ENCODE measurements around the gene TSC2.
A peak's percentile ranks its signal among the peaks of the same experiment; 100 is the strongest.

TSC2 gene

GRCh38 chr16:2044541-2044940 is 3.2 kb upstream of the TSC2 start:
- DNase-seq = no peak

- no peak for DNase-seq
Observed at GRCh38 chr16:2045965-2046892, 1.6 kb upstream of the TSC2 start.

DNA sequence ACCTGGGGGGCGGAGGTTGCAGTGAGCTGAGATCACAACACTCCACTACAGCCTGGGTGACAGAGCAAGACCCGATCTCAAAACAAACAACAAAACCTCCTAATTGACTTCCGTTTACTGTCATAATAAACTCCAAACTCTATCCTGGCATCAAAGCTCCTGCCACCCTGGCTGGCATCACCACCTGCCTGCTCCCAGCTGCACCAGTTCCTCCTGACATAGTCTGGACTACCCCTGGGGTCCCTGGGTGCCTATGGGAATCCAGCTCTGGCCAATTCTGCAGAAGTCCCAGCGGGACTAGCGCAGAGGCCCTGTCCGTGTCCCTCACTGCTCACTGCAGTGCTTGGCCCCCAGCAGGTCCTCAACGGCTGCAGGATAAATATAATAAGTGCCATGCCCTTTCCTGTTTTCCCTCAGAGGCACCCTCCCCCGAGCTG is 874 bp upstream of the TSC2 start:
- DNase-seq = no peak

DNA sequence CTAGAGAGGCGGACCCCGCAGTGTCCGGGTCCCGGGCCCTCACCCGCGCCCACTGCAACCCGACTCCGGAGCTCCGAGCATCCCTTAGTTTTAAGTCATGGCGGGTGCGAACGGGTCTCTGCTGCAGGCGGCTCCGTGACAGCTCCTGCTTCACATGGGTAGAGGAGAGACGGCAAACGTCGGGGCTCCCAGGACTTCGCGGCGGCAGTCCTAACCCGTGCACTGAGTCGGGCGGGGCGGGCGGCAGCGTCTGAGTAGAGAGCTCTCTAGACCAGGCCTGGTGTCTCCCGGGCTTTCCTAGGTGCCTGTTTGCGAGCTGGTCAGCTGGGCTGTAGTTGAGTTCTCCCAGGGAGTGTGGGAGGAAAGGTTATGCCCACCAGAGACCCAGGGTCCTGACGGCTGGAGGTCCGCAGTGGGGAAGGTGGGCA is 345 bp downstream of the TSC2 start:
- DNase-seq = no peak

DNA sequence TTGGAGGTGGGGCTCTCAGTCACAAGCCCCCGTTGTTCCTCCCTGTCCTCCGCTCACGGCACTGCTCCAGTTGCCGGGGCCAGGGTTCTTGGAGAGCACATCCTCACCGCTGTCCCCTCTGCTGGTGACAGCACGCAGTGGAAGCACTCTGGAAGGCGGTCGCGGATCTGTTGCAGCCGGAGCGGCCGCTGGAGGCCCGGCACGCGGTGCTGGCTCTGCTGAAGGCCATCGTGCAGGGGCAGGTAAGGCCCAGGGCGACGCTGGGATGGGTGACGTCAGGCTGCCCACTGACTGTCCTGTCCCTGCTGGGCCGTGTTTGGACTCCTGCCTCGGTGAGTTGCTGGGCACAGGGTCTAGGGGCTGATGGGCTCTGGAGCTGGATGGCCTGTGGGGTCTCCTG is 5.4 kb downstream of the TSC2 start:
- no peak for DNase-seq

DNA sequence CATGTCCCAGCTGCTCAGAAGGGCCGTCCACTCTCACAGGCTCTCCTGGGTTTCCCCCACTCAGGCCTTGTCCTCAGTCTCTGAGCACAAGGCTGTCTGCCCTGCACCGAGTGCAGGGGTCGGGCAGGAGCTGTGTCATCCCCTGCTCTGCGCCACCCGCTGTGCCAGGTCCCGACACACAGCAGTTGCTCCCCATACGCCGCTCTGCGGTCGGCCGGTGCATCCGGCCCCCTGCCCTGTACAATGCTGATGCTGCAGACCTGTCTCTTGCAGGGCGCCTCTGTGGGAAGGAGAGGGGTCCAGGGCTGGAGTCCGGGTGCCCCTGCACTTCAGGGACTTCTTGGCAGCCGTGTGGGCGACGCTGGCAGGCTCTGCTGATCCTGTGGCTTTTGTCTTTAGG is 6.1 kb downstream of the TSC2 start:
- no peak for DNase-seq

DNA sequence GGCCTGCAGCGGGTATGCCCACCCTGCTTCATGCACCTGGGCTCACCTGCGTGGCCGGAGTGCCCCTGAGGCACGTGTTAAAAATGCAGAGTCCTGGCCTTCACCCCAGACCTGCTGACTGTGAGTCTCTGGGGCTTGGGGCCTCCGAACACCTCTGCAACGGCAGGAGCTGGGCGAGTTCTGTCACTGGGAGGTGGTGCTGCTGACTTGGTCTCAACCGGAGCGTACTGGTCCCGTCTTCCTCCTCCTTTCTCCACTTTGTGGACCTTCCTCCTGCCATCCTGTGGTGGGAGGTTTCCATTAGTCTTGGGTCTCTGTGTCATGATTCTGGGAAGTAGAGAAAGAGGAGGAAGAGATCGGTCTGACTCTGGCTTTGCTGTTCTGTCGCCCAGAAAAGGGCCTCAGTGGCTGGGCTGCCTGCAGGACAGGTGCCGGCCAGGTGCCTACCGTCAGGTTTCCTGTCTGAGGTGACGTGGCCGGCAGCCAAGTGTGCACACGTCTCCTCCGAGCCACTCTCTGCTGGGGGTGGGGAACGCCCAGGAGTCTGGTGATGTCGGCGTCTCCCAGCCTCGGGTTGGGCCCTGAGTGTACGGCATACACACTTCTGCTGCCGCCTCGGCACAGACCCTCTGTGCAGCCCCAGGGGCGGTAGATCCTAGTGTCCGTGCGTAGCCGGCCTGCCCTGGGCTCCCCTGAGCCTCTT is 6.9 kb downstream of the TSC2 start:
- peak; percentile 80 for DNase-seq

DNA sequence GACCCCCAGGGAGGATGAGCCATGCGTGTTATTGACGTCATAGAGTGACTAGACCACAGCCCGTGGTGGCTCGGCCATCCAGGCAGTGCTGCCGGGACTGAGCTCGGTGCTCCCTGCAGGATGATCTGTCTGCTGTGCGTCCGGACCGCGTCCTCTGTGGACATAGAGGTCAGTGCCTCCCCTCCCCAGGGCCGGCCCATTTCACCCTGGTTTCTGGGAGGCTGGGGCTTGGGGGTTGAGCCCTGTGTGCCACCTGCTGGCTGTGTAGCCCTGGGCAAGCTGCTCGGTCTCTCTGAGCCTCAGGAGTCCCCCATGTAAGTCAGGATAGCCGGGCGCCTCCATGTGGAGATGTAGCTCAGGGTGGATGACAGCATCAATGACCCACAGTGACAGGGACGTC is 8.3 kb downstream of the TSC2 start:
- DNase-seq = no peak

- peak; percentile 28 for DNase-seq
Observed at GRCh38 chr16:2056681-2057407, 9.1 kb downstream of the TSC2 start.

DNA sequence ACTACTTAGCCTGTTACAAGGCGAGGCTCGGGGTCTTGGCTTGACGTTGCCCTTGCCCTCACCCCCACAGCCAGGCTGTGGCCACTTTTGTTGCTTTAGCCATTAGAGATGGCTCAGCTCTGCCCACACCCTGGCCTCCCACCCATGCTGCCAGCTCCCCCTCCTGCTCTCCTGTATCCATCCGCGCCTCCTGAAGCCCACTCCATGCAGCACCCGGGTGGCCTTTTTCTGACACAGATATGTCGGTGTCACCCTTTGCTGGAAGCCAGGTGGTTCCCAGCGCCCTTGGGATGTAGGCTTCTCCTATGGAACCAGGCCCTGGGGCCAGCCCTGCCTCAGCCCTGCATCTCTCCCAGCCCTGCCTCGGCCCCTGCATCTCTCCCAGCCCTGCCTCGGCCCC is 9.7 kb downstream of the TSC2 start:
- no peak for DNase-seq

DNA sequence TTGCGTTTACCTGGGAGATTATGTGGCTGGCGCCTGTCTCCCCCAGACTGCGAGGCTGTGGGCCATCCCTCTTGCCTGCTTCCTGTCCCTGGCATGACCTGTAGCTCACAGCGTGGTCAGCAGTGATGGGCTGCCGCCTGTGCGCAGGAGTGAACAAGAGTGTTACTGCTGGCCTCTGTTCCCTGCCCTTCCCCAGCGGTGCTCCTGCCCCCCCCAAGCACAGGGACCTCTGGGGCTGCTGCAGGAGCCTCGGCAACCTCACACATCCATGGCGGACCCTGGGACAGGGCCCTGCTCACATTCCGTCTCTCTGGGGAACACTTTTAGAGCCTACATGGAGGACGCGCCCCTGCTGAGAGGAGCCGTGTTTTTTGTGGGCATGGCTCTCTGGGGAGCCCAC is 10.6 kb downstream of the TSC2 start:
- no peak for DNase-seq

DNA sequence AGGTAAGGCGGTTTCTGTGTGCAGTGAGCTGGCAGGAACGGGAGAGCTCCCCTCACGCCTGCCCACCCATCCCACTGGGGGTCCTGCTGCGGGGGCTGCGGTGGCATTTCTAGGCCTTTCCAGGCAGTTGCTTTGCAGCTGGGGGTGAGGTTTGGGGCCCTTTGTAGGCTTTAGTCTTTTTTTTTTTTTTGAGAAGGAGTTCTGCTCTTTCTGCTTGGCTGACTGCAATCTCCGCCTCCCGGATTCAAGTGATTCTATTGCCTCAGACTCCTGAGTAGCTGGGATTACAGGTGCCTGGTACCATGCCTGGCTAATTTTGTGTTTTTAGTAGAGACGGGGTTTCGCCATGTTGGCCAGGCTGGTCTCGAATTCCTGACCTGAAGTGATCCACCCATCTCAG is 11.1 kb downstream of the TSC2 start:
- no peak for DNase-seq

GRCh38 chr16:2060346-2060745 is 12.6 kb downstream of the TSC2 start:
- DNase-seq = no peak

- no peak for DNase-seq
Observed at GRCh38 chr16:2061023-2061422, 13.2 kb downstream of the TSC2 start.

DNA sequence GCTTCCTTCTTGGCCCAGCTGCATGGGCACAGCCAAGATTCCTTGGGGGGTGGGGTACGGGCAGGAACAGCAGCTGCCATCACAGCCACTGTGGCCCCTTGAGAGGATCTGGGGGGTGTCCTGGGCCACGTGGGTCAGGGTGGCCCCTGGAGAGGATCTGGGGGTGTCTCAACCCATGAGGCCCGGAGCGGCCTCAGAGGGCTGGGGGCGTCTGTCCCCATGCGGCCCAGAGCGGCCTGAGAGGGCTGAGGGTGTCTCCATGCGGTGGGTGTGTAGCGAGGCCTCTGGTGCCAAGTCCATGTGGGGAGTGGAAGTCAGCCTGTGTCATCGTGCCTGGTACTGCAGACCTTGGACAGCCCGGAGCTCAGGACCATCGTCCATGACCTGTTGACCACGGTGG is 13.7 kb downstream of the TSC2 start:
- DNase-seq = no peak

DNA sequence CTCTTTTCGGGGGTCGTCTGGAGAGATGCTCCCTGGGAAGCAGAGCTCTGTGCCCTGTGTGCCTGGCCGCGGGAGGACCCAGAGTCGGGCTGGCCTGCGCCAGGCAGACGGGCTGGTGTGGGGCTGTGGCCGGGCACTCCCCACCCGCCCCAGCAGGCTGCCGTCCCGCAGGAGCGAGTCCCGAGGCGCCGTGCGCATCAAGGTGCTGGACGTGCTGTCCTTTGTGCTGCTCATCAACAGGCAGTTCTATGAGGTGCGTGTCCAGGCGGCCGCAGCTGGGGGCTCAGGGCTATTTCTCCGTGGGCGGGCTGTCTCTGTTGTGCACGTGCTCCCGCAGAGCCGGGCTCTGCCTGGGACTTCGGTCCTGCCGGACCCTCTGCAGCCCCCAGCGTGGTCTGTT is 15.0 kb downstream of the TSC2 start:
- no peak for DNase-seq

- DNase-seq = no peak
Observed at GRCh38 chr16:2063861-2064260, 16.1 kb downstream of the TSC2 start.

DNA sequence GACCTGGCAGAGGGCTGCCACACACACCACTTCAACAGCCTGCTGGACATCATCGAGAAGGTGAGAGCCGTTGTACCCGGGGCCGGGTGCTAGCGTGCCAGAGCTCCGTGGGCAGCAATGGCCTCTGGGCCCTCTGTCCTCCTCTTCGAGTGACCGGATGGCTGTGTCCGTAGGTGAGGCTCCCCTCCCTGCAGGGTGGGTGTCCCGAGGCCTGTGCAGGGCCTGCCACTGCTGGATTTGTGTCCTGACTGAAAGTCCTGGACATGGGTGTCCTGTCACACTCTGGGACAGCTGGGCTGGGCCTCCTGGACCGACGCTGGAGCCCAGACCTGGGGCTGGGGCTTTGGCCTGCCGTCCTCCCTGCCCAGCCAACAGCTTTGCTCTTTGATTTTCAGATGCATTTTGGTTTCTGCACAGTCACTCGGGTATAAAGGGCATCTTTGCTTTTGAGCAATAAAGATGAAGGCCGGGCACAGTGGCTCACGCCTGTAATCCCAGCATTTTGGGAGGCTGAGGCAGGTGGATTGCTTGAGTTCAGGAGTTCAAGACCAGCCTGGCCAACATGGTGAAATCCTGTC is 16.7 kb downstream of the TSC2 start:
- DNase-seq = no peak

DNA sequence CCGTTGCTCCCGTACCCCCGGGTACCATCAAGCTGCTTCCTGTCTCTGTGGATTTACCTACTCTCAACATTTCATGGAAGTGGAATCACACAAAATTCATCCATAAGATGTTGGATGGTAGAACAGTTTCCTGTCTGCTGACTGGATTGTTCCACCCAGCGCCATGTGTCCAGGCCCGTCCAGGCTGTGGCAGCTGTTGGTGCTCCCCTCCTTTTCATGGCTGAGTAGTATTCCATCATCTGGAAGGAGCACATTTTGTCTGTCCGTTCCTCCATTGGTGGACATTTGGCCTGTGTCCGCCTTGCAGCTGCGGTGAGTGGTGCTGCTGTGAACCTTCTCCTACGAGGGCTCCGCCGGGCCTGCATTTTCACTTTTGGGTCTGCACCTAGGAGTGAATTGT is 18.4 kb downstream of the TSC2 start:
- no peak for DNase-seq

DNA sequence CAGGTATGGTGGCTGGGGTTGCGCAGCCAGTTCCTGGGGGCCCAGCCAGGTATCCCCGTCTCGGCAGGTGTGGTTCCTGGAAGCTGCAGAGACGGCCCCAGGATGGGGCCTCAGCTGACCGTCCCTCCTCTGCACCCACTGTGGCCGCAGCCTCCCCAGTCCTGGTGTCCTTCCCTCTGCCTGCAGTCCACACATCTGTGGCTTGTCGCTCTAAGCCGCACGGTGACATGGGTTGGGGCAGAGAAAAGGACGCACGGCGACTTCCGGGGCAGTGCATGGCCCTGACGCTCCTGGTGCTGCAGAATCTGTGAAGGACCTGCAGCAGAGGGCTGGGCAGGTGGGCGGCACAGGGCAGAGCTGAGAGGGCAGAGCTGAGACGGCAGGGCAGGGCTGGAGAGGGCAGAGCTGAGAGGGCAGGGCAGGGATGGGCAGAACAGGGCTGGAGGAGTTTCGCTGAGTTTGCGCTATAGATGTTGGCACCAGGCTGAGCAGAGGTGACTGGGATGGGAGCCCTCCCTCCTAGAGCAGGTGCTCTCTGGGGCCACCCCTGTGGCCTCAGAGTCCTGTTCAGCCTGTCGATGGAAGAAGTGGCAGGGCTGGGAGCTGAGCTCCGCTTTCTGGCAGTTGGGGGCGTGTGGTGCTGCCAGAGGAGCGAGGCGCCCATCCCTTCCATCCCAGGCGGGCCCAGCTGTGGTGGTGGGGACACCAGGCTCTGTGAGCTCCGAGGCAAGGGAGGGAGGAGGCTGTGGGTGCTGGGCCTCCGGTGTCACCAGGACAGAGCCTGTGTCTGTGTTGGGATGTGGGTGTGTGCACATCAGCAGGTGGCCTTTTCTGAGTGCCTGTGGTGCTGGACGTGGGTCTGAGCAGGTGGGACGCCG is 23.0 kb downstream of the TSC2 start:
- no peak for DNase-seq

DNA sequence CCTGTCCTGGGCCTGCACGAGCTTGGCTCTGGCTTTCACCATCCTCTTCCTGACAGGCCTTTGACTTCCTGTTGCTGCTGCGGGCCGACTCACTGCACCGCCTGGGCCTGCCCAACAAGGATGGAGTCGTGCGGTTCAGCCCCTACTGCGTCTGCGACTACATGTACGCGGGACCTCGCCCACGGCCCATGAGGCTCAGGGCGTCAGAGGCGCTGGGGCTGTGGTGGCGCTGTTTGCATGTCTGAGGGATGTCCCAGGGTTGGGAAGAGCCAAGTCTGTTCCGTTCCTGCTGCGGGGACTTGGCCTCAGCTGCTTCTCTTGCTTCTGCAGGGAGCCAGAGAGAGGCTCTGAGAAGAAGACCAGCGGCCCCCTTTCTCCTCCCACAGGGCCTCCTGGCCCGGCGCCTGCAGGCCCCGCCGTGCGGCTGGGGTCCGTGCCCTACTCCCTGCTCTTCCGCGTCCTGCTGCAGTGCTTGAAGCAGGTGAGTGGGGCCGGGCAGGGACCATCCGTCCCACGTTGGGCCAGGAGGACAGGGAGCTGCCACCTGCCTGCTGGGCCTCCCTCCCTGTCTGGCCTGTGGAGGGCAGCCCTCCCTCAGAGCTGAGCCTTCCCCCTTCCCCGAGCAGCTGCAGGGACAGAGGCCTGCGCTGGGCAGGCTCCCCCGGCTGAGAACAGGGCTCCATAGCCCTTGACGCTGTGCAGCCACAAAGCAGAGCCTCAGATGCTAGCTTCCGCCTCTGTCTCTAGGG is 23.8 kb downstream of the TSC2 start:
- DNase-seq = no peak

Measured in NCI-H345 (cell line).